Measurements from ENCODE around the gene SCCPDH. TPM values are rescaled to one million over a fixed set of nuclear protein-coding genes. Genes with fewer than 3 reads are reported as not detected.

Gene SCCPDH
- total and polyA plus RNA-seq, 2 donors (not counting 1 experiment from before 2014, with no cell fraction given), result 1.7 to 6.6 TPM

DNA sequence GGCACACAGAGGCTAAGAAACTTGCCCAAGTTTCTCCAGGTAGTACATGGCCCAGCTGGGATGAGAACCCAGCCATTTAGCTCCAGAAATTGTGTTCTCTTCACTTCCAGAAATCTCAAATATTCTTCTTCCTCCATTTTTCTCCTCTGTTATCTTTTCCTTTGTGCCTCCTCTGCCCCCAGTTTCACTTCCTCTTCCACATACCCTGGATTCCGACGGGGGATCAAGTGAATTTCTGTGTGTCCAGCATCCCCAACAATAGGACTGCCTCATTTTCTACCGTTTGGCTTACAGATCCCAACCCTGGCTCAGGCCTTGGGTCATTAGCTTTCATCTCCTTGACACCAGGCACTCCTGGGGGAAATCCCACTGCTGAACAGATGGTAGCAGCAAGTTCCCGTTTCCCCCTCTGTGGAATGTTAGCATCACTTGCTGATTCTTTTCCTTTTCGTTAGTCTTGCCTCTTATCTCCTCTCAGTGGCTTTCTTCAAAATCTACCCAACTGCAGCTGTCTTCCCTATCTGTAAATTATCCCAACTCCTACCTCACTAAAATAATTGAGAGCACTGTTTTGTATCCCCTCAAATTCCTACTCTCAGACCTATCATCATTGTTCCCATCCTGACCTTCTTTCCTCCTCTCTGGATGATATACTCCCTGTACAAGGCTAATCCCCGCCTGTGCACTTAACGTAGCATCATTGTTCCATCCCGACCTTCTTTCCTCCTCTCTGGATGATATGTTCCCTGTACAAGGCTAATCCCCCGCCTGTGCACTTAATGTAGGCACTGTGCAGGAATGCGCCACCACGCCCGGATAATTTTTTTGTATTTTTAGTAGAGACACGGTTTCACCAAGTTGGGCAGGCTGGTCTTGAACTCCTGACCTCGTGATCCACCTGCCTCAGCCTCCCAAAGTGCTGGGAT is 36.5 kb downstream of the SCCPDH start:
- DNase-seq, result no peak
- H3K79me2 ChIP-seq (ENCODE audit: control insufficient read depth, insufficient read depth, low read length), result no peaks in the 10 kb centered on the region
- H3K27ac ChIP-seq (ENCODE audit: low read length in 2 of 2), result no peak overlapping the region
- H3K4me1 ChIP-seq (ENCODE audit: control insufficient read depth in 2 of 2, insufficient read depth in 2 of 2, low read length in 2 of 2), result peaks cover 0 to 7% of the 10 kb centered on the region in 2 donors
- H3K27me3 ChIP-seq (replicated peaks in 1 of 4; ENCODE audit: control extremely low read depth in 1 of 4, control insufficient read depth in 3 of 4, insufficient read depth in 4 of 4, low read length in 3 of 4), result no peaks in the 10 kb centered on the region
- no peaks in the 10 kb centered on the region for H3K9me3 ChIP-seq (ENCODE audit: control extremely low read depth in 1 of 3, control insufficient read depth in 2 of 3, insufficient read depth in 1 of 3, low read length in 2 of 3)
- CTCF ChIA-PET, result no interaction called here
- H3K9ac ChIP-seq (ENCODE audit: low read length), result no peak overlapping the region
- H3K4me3 ChIP-seq (ENCODE audit: control extremely low read depth in 1 of 5, extremely low read depth in 1 of 5, insufficient read depth in 1 of 5, low read depth in 2 of 5, low read length in 4 of 5), result no peak overlapping the region
- Mint-ChIP-seq H3K9me3 (ENCODE audit: insufficient read depth) (no peaks in the 10 kb centered on the region), H3K27ac (no peak overlapping the region), H3K4me3 (no peak overlapping the region), H3K4me1 (peaks cover 10% of the 10 kb centered on the region), H3K27me3 (no peaks in the 10 kb centered on the region)
- H2AFZ ChIP-seq (ENCODE audit: insufficient read depth, low read depth, low read length, poor library complexity, severe bottlenecking), result no peak overlapping the region
- no peak for ATAC-seq (ENCODE audit: low read depth)
- 87% methylated on average over 11 of the region's 14 CpGs for WGBS (ENCODE audit: insufficient coverage)
- H4K20me1 ChIP-seq (ENCODE audit: control insufficient read depth, insufficient read depth, low read length, poor library complexity, severe bottlenecking), result no peaks in the 10 kb centered on the region
- H3K36me3 ChIP-seq (replicated peaks in 1 of 2; ENCODE audit: control extremely low read depth in 1 of 2, control insufficient read depth in 1 of 2, extremely low read depth in 1 of 2, insufficient read depth in 2 of 2, low read length in 1 of 2), result peaks cover 3 to 4% of the 10 kb centered on the region in 2 experiments
- no peak for TF ChIP-seq EZH2 (IDR thresholded peaks at IDR 0.05; ENCODE audit: borderline replicate concordance, insufficient read depth, low read depth, low read length, poor library complexity, severe bottlenecking)
- no peak for TF ChIP-seq CTCF (IDR thresholded peaks at IDR 0.05)
- POLR2A ChIA-PET, result no interaction called here
- H3K4me2 ChIP-seq (replicated peaks; ENCODE audit: low read depth, low read length, poor library complexity, severe bottlenecking), result no peak overlapping the region
- intact Hi-C loops (cut with micrococcal nuclease), result no loop called here

GRCh38 chr1:246761396-246761795 is 37.2 kb downstream of the SCCPDH start:
- no peaks in the 10 kb centered on the region for H3K79me2 ChIP-seq (ENCODE audit: control insufficient read depth, insufficient read depth, low read length)
- Mint-ChIP-seq H3K27me3 (no peaks in the 10 kb centered on the region), H3K9me3 (ENCODE audit: insufficient read depth) (no peaks in the 10 kb centered on the region), H3K4me3 (no peak overlapping the region), H3K27ac (no peak overlapping the region), H3K4me1 (peaks cover 10% of the 10 kb centered on the region)
- no peak overlapping the region for H3K4me3 ChIP-seq (ENCODE audit: control extremely low read depth in 1 of 5, extremely low read depth in 1 of 5, insufficient read depth in 1 of 5, low read depth in 2 of 5, low read length in 4 of 5)
- no peaks in the 10 kb centered on the region for H3K27me3 ChIP-seq (replicated peaks in 1 of 4; ENCODE audit: control extremely low read depth in 1 of 4, control insufficient read depth in 3 of 4, insufficient read depth in 4 of 4, low read length in 3 of 4)
- H3K9ac ChIP-seq (ENCODE audit: low read length), result no peak overlapping the region
- TF ChIP-seq EZH2 (IDR thresholded peaks at IDR 0.05; ENCODE audit: borderline replicate concordance, insufficient read depth, low read depth, low read length, poor library complexity, severe bottlenecking) (no peak), CTCF (IDR thresholded peaks at IDR 0.05) (no peak)
- H3K4me2 ChIP-seq (replicated peaks; ENCODE audit: low read depth, low read length, poor library complexity, severe bottlenecking), result no peak overlapping the region
- 100% methylated on average over 5 of the region's 7 CpGs for WGBS (ENCODE audit: insufficient coverage)
- no peaks in the 10 kb centered on the region for H4K20me1 ChIP-seq (ENCODE audit: control insufficient read depth, insufficient read depth, low read length, poor library complexity, severe bottlenecking)
- H2AFZ ChIP-seq (ENCODE audit: insufficient read depth, low read depth, low read length, poor library complexity, severe bottlenecking), result no peak overlapping the region
- ChIA-PET POLR2A (no interaction called here), CTCF (no interaction called here)
- intact Hi-C loops (cut with micrococcal nuclease), result no loop called here
- H3K27ac ChIP-seq (ENCODE audit: low read length in 2 of 2), result no peak overlapping the region
- DNase-seq (no peak), ATAC-seq (ENCODE audit: low read depth) (no peak)
- no peaks in the 10 kb centered on the region for H3K9me3 ChIP-seq (ENCODE audit: control extremely low read depth in 1 of 3, control insufficient read depth in 2 of 3, insufficient read depth in 1 of 3, low read length in 2 of 3)
- peaks cover 0 to 7% of the 10 kb centered on the region in 2 donors for H3K4me1 ChIP-seq (ENCODE audit: control insufficient read depth in 2 of 2, insufficient read depth in 2 of 2, low read length in 2 of 2)
- H3K36me3 ChIP-seq (replicated peaks in 1 of 2; ENCODE audit: control extremely low read depth in 1 of 2, control insufficient read depth in 1 of 2, extremely low read depth in 1 of 2, insufficient read depth in 2 of 2, low read length in 1 of 2), result peaks cover 3 to 4% of the 10 kb centered on the region in 2 experiments
